ENCODE results near the gene WHRN.
A peak's percentile ranks its signal among the peaks of the same experiment; 100 is the strongest.

The WHRN gene

DNA sequence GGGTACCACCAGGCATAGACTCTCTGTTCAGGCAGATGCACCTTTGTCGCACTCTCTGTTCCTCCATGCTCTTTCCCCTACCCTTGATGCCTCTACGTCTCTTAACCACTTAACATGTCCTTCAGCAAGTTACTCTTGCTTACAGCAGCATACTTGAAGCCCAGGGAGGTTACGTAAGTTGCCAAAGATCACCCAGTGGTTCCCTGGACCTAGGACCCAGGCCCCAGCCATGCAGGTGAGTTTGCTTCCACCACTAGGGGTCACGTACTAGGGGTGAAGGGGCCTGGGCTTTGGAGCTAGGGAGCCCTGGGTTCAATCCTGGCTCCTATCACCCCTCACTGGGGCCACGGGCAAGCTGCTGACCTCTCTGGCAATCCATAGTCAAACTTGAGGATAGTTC, 126.4 kb downstream of the WHRN start:
- no peak overlapping the region for H3K27ac ChIP-seq (ENCODE audit: low read length)
- H3K9me3 ChIP-seq (ENCODE audit: control insufficient read depth, low read depth, low read length), result no peaks in the 10 kb centered on the region
- H3K27me3 ChIP-seq (ENCODE audit: control insufficient read depth, insufficient read depth, low read length), result no peaks in the 10 kb centered on the region
- H3K9ac ChIP-seq (ENCODE audit: low read length), result no peak overlapping the region
- H3K4me1 ChIP-seq (ENCODE audit: control insufficient read depth, low read depth, low read length), result peaks cover 24% of the 10 kb centered on the region
- no peaks in the 10 kb centered on the region for H3K36me3 ChIP-seq (ENCODE audit: control insufficient read depth, low read depth, low read length)
- no peak overlapping the region for H3K4me3 ChIP-seq (ENCODE audit: low read length)

DNA sequence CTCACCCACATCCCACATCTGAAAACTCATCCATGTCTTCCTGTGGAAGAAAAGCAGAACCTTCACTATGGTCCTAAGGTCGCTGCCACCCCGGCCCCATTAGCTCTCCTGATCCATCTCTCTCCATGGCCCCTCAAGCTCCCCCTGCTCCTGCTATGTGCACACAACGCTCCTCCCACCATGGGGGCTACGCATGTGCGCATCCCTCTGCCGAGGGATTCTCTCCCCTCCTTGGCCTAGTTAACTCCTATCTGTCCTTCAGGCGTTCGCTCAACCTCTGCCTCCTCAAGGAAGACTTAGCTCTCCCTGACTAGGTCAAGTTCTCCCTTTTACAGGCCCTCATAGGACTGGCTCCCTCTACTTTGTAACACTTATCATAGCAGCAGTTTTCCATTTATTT, 127.3 kb downstream of the WHRN start:
- Histone ChIP-seq H3K4me1 (ENCODE audit: control insufficient read depth, low read depth, low read length) (peaks cover 15% of the 10 kb centered on the region), H3K36me3 (ENCODE audit: control insufficient read depth, low read depth, low read length) (no peaks in the 10 kb centered on the region), H3K9ac (ENCODE audit: low read length) (no peak overlapping the region), H3K4me3 (ENCODE audit: low read length) (no peak overlapping the region), H3K27ac (ENCODE audit: low read length) (no peak overlapping the region), H3K9me3 (ENCODE audit: control insufficient read depth, low read depth, low read length) (no peaks in the 10 kb centered on the region), H3K27me3 (ENCODE audit: control insufficient read depth, insufficient read depth, low read length) (no peaks in the 10 kb centered on the region)

DNA sequence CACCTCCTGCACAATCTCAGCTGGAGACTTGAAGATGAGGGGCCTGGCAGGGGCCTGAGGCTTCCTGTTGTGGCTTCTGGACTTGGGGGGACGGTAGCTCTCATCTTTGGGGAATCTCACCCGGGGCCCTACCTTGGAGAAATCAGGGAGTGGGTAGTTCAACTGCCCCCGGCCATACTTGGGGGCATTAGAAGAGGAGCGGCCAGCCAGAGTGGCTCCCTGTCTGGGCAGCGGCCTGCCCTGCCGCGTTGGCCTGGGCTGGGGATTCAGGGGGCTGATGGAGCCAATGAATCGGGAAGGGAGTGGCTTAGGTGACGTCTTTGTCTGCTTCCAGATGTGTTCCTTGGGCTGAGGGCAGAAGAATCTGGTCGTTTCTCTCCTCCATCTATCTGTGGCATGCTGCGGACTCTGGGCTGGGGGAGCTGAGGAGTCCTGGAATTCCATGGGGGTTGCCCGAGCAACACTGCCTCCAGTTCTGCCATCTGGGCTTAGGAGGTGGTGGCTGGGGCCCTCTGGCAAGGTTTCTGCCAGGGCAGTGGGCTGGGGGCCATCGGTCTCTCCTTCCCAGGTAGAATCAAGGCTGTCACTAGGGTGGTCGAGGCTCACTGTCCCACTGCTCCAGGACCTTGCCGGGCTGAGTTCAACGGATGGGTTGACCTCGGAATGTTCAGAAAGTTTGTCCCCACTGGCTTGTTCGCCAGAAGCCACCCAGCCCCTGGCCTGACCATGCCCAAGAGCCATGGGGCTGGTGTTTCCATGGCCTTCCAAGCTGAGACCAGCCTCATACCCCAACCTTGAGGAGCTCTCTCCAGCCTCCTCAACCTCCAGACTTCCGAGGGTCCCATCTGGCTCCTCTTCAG, 128.5 kb downstream of the WHRN start:
- Histone ChIP-seq H3K36me3 (ENCODE audit: control insufficient read depth, low read depth, low read length) (no peaks in the 10 kb centered on the region), H3K9me3 (ENCODE audit: control insufficient read depth, low read depth, low read length) (no peaks in the 10 kb centered on the region), H3K4me3 (ENCODE audit: low read length) (no peak overlapping the region), H3K27me3 (ENCODE audit: control insufficient read depth, insufficient read depth, low read length) (no peaks in the 10 kb centered on the region), H3K9ac (ENCODE audit: low read length) (no peak overlapping the region), H3K4me1 (ENCODE audit: control insufficient read depth, low read depth, low read length) (peaks cover 11% of the 10 kb centered on the region), H3K27ac (ENCODE audit: low read length) (no peak overlapping the region)

DNA sequence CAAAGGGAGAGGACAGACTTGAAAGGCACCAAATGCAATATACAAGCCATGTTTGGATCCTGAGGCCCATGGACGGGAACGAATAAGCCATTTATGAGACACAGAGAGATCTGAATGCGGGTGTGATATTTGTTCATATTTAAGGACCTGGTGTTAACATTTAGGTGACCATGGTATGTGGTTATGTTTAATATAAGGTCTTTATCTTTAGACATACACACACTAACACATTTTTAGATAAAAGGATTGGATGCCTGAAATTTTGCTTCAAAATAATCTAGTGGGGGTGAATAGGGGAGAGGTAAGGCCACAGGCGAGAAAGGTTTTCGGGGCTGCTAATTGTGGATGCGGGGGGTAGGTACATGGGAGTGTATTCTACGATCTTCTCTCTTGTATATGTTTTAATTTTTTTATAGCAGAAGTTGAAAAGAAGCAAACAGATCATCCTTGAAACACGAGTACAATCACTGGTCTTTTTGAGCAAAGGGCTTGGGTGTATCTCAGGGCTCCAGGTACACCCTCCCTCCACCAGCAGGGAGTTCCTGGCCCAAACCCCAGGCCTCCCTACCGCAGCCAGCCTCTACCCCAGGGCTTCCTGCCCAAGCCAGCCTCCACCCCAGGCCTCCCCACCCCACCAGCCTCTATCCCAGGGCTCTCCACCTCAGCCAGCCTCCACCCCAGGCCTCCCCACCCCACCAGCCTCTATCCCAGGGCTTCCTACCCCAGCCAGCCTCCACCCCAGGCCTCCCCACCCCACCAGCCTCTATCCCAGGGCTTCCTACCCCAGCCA, 129.7 kb downstream of the WHRN start:
- H3K4me1 ChIP-seq (ENCODE audit: control insufficient read depth, low read depth, low read length), result peaks cover 23% of the 10 kb centered on the region
- H3K27me3 ChIP-seq (ENCODE audit: control insufficient read depth, insufficient read depth, low read length), result no peaks in the 10 kb centered on the region
- no peaks in the 10 kb centered on the region for H3K9me3 ChIP-seq (ENCODE audit: control insufficient read depth, low read depth, low read length)
- no peak overlapping the region for H3K27ac ChIP-seq (ENCODE audit: low read length)
- H3K4me3 ChIP-seq (ENCODE audit: low read length), result no peak overlapping the region
- H3K36me3 ChIP-seq (ENCODE audit: control insufficient read depth, low read depth, low read length), result no peaks in the 10 kb centered on the region
- H3K9ac ChIP-seq (ENCODE audit: low read length), result no peak overlapping the region

DNA sequence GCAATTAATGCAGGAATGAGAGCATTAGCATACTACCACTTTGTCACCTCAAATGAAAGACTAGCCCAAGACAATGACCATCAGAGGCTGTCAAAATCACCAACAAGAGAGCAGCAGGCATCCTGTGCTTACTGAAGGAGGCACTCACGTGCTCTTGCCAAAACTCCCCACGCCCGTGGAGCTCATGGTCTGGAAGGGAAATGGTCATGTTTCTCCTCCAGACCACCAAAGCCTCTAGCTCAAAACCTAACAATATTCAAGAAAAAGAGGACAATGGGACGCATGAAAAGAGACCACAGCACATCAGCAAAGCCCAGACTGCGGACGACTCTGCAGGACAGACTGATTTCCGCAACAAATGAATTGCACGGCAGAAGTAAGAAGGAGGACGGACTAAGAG, 130.3 kb downstream of the WHRN start:
- peaks cover 29% of the 10 kb centered on the region for H3K4me1 ChIP-seq (ENCODE audit: control insufficient read depth, low read depth, low read length)
- no peak overlapping the region for H3K4me3 ChIP-seq (ENCODE audit: low read length)
- H3K27me3 ChIP-seq (ENCODE audit: control insufficient read depth, insufficient read depth, low read length), result no peaks in the 10 kb centered on the region
- H3K36me3 ChIP-seq (ENCODE audit: control insufficient read depth, low read depth, low read length), result no peaks in the 10 kb centered on the region
- H3K27ac ChIP-seq (ENCODE audit: low read length), result no peak overlapping the region
- H3K9me3 ChIP-seq (ENCODE audit: control insufficient read depth, low read depth, low read length), result no peaks in the 10 kb centered on the region
- no peak overlapping the region for H3K9ac ChIP-seq (ENCODE audit: low read length)

DNA sequence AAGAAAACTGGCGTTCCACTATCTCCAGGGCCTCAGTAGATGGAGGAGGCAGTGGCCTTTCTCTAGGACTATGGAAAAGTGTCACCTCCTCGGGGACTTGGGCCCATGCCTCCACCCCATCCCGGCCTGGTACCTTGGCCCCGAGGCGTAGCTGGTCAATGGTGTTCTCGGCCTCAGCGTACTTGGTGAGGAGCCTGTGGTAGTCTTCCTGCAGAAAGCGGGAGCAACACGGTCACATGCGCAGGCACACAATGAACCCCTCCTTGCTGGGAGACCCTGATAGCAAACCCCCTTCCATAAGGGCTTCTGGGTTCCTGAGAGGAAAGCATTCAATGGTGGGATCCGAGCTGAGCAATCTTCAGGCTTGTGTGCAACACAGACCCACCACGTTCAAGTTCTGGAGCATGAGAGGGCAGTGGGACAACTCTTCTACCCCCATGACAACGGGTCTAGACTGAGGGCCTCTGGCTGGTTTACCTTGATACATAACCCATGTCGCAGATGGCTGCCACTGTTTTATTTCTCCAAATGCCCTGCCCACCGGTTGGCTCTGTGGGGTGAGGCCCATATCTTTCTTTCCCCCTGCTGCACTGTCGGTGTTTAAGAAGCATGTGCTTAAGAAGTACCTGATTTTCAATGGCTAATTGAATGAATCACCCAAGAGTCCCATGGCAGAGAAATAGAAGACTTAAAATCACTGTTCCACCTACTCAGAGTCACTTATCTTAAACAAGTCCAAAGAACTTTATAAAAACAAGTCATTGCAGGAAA, 131.1 kb downstream of the WHRN start:
- H3K9me3 ChIP-seq (ENCODE audit: control insufficient read depth, low read depth, low read length), result no peaks in the 10 kb centered on the region
- no peak overlapping the region for H3K9ac ChIP-seq (ENCODE audit: low read length)
- no peaks in the 10 kb centered on the region for H3K36me3 ChIP-seq (ENCODE audit: control insufficient read depth, low read depth, low read length)
- H3K27ac ChIP-seq (ENCODE audit: low read length), result no peak overlapping the region
- no peak overlapping the region for H3K4me3 ChIP-seq (ENCODE audit: low read length)
- peaks cover 37% of the 10 kb centered on the region for H3K4me1 ChIP-seq (ENCODE audit: control insufficient read depth, low read depth, low read length)
- no peaks in the 10 kb centered on the region for H3K27me3 ChIP-seq (ENCODE audit: control insufficient read depth, insufficient read depth, low read length)

DNA sequence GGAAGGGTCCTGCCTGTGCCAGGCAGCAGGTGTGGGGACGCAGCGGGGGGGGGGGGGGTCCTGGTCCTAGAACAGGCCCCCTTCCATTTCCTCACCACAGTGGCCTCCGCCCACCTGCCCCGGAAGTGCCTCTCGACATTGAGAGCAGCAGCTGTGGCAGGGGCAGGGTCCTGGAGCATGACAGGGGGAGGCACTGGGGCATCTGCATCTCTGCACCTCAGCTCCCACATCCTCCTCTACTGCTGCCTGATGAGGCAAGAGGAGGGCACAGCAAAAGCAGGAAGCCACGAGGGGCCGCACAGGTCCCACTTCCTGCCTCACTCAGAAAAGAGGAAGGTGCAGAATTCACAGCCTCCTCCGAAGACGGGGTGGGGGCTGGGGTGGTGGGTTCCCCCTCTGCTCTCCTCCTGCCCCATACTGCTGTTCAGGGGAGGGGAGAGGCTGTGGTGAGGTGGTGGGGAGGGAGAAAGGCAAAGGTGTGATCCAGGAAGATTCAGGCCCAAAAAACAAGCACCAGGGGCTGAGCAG, 132.3 kb downstream of the WHRN start:
- Histone ChIP-seq H3K9ac (ENCODE audit: low read length) (no peak overlapping the region), H3K4me3 (ENCODE audit: low read length) (no peak overlapping the region), H3K4me1 (ENCODE audit: control insufficient read depth, low read depth, low read length) (peaks cover 39% of the 10 kb centered on the region), H3K36me3 (ENCODE audit: control insufficient read depth, low read depth, low read length) (peaks cover 2% of the 10 kb centered on the region), H3K9me3 (ENCODE audit: control insufficient read depth, low read depth, low read length) (no peaks in the 10 kb centered on the region), H3K27ac (ENCODE audit: low read length) (no peak overlapping the region), H3K27me3 (ENCODE audit: control insufficient read depth, insufficient read depth, low read length) (no peaks in the 10 kb centered on the region)

DNA sequence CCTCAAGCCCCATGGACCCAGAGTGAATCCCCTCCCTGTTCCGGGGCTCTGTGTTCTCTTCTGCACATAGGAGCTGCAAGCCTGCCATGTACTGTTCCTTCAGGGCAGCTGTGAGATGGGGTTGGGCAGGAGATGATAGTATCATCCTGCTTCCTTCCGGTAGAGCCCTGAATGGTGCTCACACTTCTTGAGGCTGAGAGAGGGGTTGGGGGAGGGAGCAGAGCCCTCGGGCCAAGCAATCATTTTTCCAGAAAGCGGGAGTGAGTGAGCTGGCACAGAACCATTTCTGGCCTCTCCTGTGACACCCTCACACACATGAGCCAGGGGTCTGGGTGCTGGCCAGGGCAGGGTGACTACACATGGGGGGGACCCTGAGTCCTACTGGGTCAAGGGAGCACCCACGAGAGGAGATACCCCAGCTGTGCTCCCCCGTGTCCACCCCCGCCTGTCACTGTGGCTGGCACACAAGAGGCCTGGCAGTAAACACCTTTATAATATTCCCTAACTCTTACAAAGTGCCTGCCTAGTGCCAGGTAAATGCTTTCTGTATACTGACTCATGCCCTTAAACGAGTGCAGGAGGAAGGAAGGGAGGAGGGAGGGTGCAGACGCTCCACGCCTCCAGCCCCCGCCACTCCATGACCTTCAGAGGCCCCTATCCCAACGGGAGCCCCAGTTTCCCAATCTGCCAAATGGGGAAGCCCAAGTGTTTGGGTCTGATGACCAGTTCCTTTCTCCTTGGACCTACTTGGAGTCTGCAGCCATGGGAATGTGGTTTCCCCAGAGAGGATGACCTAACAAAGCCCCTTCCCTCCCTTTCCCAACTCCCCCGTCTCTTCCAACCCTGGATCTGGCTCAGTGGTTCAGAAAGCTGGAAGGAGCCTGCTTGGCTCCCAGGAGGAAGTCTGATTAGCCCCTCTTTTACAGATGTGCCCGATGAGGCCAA, 133.0 kb downstream of the WHRN start:
- Histone ChIP-seq H3K36me3 (ENCODE audit: control insufficient read depth, low read depth, low read length) (peaks cover 10% of the 10 kb centered on the region), H3K27ac (ENCODE audit: low read length) (no peak overlapping the region)

DNA sequence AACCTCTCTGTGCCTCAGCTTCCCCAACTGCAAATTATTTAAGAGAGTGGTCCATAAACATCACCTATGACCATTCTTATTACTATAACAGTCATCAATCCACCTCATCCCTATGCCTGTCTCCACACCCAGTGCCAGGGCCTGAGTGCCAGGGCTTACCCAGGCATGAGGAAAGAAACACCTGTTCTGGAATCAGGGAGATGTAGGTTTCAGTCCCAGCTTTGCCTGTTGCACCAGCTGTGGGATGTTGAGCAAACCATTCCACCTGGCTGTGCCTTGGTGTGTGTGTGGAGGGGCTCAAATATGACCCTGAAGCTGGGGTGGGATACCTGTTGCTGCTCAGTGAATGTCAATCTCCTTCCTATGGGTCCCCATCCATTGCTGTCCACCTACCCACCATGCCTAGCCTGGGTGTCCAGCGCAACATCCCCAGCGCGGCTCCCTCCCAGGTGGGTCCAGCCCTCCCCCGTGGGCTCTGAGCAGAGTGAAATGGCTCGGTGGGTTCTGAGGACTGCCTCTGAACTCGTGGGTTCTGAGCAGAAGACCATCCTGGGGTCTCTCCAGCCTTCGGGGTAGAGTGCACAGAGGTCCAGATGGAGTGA, 133.8 kb downstream of the WHRN start:
- H3K27ac ChIP-seq (ENCODE audit: low read length), result no peak overlapping the region
- peaks cover 39% of the 10 kb centered on the region for H3K4me1 ChIP-seq (ENCODE audit: control insufficient read depth, low read depth, low read length)
- no peaks in the 10 kb centered on the region for H3K27me3 ChIP-seq (ENCODE audit: control insufficient read depth, insufficient read depth, low read length)
- H3K9ac ChIP-seq (ENCODE audit: low read length), result peak overlapping the region; percentile 42
- no peaks in the 10 kb centered on the region for H3K9me3 ChIP-seq (ENCODE audit: control insufficient read depth, low read depth, low read length)
- peaks cover 15% of the 10 kb centered on the region for H3K36me3 ChIP-seq (ENCODE audit: control insufficient read depth, low read depth, low read length)
- no peak overlapping the region for H3K4me3 ChIP-seq (ENCODE audit: low read length)

More for the DNA sequence above, 133.0 kb downstream of the WHRN start:
- peaks cover 39% of the 10 kb centered on the region for H3K4me1 ChIP-seq (ENCODE audit: control insufficient read depth, low read depth, low read length)
- H3K27me3 ChIP-seq (ENCODE audit: control insufficient read depth, insufficient read depth, low read length), result no peaks in the 10 kb centered on the region
- no peak overlapping the region for H3K9ac ChIP-seq (ENCODE audit: low read length)
- H3K4me3 ChIP-seq (ENCODE audit: low read length), result no peak overlapping the region
- H3K9me3 ChIP-seq (ENCODE audit: control insufficient read depth, low read depth, low read length), result no peaks in the 10 kb centered on the region

DNA sequence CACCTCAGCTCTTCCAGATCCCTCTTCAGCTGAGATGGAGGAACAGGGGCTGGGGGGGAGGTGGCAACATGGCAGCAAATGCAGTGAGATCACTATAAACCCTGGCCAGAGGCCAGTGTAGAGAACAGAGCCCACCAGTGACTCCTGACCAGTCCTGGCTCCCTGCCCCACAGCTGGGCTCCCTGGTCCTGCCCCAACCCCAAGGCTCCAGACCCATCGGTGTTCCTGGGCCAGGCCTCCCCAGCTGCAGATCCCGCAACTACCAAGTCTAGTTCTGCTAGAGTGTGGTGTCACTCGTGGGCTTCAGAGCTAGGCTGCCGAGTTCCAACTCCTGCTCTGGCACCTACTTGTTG, 134.3 kb downstream of the WHRN start:
- peak overlapping the region; percentile 42 for H3K9ac ChIP-seq (ENCODE audit: low read length)
- peaks cover 39% of the 10 kb centered on the region for H3K4me1 ChIP-seq (ENCODE audit: control insufficient read depth, low read depth, low read length)
- H3K27me3 ChIP-seq (ENCODE audit: control insufficient read depth, insufficient read depth, low read length), result no peaks in the 10 kb centered on the region
- peaks cover 15% of the 10 kb centered on the region for H3K36me3 ChIP-seq (ENCODE audit: control insufficient read depth, low read depth, low read length)
- H3K9me3 ChIP-seq (ENCODE audit: control insufficient read depth, low read depth, low read length), result no peaks in the 10 kb centered on the region
- peak overlapping the region; percentile 82 for H3K27ac ChIP-seq (ENCODE audit: low read length)
- H3K4me3 ChIP-seq (ENCODE audit: low read length), result peak overlapping the region; percentile 41
